CD4-positive, alpha-beta T cell treated with Interleukin-17A for 1 hour (primary cell): ENCODE measurements around the gene SERPINA4.
A peak's percentile ranks its signal among the peaks of the same experiment; 100 is the strongest.

Experiments used
- DNase-seq: peaks from one replicate; pipeline ENCODE4 v3.0.0-alpha.2; 2020

Gene SERPINA4

GRCh38 chr14:94542811-94543440 is 18.3 kb upstream of the SERPINA4 start:
- no peak for DNase-seq

DNA sequence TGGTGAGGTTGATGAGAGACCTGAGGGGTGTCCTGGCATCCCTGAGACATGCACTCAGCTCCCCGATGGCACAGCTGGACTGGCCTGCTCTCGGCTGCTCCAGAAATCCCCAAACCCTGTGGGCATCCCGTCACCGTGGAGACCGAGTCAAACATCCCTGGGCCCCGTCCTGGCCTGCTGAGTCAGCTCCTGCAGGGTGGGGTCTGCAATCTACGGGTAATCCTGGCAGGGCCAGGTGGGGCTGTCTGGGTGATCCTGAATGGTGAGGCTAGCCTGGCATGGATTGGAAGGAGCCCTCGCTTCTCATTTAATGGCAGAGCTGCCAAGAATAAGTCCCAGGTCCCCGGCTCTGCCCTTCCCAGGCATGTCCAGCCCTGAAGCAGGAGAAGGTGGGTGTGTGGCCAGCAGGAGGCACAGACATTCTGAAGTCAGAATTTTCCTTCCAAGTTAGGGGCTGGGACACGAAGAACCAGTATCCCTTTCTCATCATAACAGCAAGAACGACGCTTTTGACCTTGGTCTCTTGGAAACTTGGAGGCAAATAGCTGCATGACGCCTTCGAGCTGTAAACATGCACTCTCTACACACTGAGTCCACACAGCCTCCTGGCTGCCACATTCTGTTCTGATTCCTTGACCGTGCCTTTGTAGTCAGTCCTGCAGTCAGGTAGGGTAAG is 17.7 kb upstream of the SERPINA4 start:
- DNase-seq = no peak

DNA sequence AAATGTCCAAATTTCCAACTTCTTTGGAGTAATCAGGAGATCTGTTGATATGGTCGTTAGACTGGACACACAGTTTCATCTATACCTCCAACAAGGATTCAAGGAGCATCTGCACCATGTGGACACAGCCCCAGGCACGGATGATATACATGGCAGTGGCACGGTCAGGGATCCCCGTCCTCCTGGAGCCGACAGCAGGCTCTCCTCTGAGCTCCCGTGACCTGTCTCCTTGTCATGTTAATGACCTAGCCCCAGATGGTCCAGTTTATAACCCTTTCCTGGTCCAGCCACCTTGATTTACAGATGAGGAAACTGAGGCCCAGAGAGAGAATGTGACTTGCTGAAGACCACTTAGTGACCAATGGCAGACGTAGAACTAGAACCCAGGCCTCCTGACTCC is 16.5 kb upstream of the SERPINA4 start:
- no peak for DNase-seq

GRCh38 chr14:94545131-94545841 is 16.0 kb upstream of the SERPINA4 start:
- no peak for DNase-seq

DNA sequence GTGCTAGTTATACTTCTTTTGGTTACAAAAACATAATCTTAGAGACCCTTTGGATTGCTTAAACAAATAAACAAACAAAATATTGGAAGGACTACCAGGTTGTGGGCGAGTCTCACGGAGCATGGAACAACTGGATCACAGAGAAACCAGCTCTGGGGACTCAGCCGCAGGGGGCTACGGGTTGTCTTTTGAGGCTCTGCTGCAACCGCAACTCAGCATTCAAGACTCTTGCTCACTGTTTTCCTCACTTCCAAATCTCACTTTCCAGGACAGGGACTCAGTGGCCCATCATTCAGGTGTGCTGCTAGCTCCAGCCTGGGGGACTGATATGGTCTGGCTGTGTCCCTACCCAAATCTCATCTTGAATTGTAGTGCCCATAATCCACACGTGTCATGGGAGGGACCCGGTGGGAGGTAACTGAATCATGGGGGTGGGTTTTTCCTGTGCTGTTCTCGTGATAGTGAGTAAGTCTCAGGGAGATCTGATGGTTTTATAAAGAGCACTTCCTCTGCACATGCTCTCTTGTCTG is 14.0 kb upstream of the SERPINA4 start:
- DNase-seq = no peak

- DNase-seq = no peak
These were observed 13.5 kb upstream of the SERPINA4 start for GRCh38 chr14:94547726-94548125.

DNA sequence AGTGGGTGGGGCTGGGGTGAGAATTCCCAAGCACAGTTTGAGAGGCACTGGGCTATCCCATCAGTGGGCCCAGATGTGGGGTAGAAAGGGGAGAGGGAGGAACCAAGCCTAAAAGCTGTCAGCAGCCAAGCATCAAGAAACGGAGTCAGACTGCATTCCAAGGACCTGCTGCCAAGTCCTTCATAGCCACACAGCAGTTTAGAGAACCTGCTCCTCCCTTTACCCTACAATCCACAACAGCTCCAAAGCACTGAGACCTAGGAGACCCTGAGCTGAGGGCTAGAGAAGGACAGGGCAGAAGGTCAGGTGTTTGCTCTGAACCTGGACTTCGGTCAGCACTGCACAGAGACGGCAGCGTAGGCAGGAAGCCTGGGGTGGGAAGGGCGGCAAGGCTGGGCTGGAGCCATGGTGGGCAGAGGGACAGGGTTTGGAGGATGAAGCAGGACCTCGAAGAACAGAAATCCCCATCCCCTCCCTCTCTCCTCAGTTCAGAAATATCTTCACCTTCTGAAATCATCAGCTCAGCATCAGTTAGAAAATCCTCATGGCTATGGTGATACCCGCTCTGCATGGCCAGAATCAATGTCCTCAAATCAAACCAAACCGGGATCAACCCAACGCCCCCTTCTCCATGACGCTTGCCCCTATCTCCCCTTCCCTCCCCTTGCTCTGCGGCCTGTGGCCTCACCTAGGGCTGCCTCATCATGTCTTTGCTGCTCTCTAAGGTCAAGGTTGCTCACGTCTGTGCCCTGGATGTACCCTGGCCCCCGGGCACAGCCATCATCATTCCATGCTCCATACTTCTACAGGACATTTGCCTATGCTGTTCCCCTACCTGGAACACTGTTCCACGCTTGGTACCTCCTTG is 12.9 kb upstream of the SERPINA4 start:
- DNase-seq = no peak

- peak; percentile 40 for DNase-seq
These were observed 11.9 kb upstream of the SERPINA4 start for GRCh38 chr14:94548999-94549985.

DNA sequence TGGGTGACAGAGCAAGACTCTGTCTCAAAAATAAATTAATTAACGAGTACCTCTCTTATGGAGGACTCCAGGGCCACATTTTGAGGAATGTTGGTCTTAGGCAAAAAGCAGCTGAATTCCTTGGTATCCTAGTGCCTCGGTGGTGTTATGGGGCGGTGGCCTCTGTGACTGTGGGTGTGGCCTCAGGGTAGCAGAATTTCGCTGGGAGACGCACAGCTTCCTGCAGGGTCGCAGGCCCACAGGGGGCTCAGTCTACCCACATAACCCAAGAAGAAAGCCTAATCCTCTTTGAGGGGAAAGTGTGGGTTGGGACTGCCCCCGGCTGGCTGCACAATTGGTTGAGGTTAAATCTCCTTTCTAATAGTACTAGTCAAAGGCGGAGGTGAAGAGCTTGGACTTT is 11.2 kb upstream of the SERPINA4 start:
- DNase-seq = no peak

DNA sequence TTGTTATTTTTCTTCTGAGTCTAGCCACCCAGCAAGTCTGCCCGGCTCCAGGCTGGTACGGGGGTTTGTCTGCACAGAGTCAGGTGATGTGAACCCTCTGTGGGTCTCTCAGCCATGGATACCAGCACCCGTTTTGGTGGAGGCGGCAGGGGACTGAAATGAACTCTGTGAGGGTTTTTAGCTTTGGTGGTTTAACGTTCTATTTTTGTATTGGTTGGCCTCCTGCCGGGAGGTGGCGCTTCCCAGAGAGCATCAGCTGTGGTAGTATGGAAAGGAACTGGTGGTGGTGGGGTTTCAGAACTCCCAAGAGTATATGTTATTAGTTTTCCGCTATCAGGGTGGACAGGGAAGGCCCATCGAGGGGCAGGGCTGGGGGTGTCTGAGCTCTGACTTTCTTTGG is 5.3 kb upstream of the SERPINA4 start:
- no peak for DNase-seq

DNA sequence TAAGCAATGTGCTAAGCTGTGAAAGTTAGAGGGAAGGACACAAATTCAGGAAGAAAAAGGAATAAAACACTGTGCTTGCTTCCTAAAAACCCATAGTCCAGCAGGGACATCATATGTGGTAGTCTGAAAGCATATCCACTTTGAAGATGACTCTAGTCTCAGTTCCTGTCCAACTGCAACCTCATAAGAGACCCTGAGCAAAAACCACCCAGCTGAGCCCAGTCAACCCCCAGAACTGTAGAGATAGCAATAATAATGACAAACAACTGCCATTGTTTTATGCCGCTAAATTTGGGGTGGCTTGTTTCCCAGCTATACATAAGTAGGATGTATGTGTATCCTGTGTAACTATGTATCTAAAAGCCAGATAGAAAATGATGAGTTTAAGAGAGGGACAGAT is 3.9 kb upstream of the SERPINA4 start:
- no peak for DNase-seq

GRCh38 chr14:94558842-94559241 is 2.4 kb upstream of the SERPINA4 start:
- DNase-seq = no peak

DNA sequence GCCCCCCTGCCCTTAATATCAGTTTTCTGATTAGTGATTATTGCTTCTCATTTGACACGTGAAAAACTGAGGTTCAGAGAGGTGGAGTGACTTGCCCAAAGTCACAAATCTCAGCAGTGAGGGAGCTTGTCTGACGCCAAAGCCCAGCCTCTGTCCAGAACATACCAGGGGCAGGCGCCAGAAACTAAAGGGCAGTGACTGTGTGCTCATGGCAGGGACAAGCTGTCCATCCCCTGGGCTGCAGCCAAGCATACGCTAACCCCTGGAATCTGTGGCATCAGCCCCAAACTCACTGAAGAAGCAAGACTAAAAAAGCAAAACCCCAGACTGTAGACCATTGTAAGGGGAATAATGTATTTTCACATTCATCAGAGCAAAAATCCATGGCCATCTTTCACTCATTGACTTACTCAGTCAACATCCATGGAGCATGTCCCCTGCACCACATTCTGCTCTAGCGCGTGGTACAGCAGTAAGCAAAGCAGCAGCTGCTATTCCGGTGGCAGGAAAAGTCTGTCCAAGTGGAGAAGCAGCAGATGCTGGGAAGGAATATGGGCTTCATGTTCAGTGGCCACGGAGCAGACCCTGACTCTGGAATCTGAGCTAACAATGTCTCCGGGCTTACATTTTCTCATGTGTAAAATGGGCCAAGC is 1.5 kb upstream of the SERPINA4 start:
- DNase-seq = no peak

DNA sequence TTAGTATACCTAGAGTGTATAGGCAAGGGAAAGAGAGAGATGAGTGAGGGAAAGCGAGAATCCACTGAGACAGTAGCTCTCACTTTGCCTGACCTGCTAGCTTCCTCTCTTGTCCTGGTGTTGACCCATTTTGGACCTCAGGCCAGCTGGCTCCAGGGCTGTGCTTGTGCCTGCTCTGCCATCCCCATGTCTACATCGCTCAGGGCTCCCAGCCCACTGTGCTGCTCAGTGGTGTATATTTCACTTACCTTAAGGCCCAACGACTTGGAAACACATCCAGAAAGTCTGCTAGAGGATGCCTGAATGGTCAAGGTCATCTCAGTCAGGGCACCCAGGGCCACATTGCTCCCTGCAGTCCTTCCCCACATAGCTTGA is 964 bp upstream of the SERPINA4 start:
- no peak for DNase-seq

- no peak for DNase-seq
These were observed 391 bp downstream of the SERPINA4 start for GRCh38 chr14:94561656-94562010.

DNA sequence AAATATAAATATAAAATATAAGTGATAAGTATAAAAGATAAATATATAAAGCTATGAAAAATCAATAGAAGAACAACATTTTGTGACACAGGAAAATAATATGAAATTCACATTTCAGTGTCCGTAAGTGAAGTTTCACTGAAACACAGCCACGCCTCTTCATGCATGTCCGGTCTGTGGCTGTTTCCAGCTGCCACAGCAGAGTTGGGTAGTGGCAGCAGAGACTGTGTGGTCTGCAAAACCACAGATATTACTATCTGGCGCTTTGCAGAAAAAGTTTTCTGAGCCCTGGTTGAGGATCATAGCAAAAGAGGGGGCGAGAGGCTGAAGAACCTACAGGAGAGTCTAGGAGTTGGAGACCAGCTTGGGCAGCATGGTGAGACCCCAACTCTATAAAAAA is 780 bp downstream of the SERPINA4 start:
- no peak for DNase-seq

DNA sequence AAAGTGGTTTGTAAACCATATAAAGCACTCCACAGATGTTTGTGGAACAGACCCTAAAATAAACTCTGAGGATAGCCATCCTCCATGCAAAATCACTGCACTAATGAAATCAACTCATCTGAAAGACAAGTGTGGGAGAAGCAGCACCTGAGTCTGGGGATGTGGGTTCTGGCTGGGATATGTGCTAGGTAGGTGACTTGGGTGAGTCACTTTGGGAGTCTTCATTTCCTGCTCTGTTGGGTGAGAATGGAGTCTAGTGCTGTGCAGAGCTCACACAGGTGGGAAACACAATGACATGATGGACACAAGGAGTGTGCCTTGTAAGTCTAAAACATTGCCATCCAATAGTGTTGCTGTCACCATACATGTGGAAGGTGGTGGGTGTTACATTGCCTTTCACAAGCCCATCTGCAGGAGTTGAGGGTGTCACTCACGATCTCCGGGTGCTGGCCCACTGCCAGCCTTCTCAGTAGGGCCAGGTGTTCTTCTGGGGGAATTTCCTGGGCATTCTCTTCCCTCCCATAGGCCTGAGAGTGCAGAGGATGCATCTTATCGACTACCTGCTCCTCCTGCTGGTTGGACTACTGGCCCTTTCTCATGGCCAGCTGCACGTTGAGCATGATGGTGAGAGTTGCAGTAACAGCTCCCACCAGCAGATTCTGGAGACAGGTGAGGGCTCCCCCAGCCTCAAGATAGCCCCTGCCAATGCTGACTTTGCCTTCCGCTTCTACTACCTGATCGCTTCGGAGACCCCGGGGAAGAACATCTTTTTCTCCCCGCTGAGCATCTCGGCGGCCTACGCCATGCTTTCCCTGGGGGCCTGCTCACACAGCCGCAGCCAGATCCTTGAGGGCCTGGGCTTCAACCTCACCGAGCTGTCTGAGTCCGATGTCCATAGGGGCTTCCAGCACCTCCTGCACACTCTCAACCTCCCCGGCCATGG is 2.0 kb downstream of the SERPINA4 start:
- DNase-seq = no peak

GRCh38 chr14:94564381-94564780 is 3.1 kb downstream of the SERPINA4 start:
- no peak for DNase-seq

GRCh38 chr14:94568186-94568585 is 6.9 kb downstream of the SERPINA4 start:
- no peak for DNase-seq

DNA sequence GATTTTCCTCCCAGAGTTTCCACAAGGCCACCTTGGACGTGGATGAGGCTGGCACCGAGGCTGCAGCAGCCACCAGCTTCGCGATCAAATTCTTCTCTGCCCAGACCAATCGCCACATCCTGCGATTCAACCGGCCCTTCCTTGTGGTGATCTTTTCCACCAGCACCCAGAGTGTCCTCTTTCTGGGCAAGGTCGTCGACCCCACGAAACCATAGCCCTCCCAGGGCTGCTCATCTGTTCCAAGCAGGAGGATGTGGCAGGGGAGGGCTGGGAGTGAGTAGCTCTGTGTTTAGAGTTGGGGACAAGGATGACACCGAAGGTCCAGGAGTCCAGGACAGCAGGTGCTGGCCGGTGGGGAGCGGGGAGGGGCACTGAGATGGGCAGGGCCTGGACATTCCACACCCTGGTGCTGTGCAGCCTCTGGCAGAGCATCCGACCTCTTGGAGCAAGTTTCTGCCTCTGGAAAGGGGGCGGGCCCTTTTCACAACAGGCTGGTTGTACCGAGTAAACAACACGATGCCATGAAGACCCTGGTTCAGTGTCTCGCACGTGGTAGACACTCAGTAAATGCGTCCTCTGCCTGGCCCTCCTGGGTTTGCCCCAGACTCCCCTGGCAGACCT is 8.2 kb downstream of the SERPINA4 start:
- DNase-seq = no peak
